Spleen (tissue), 11 donors: ENCODE data around the gene MYH1. TPM values are rescaled to one million over a fixed set of nuclear protein-coding genes. Genes with fewer than 3 reads are reported as not detected.

Experiments used
- DNase-seq: peaks from one replicate; pipeline ENCODE4 v3.0.0-alpha.2; 2020
- H3K27ac ChIP-seq, 8 donors: fragments of 200-600 bp; sonication (generic) in 7 of 8; 1 replicate in 4 of 8; 2 replicates in 4 of 8; pipeline versions ENCODE4 v1.5.0 to v1.8.0; 2016 to 2021; ENCODE audit warnings: inconsistent platforms in 4 of 8, mild to moderate bottlenecking in 4 of 8, moderate library complexity in 1 of 8
- H3K27me3 ChIP-seq, 7 donors: fragments of 200-600 bp; sonication (generic) in 6 of 7; replicated peaks in 1 of 7; 1 replicate in 4 of 7; 2 replicates in 3 of 7; pipeline versions ENCODE4 v1.5.0 to v1.8.0; 2016 to 2021; ENCODE audit warnings: inconsistent platforms in 3 of 7, mild to moderate bottlenecking in 1 of 7
- H3K36me3 ChIP-seq, 6 donors: fragments of 200-600 bp; sonication (generic) in 5 of 6; 1 replicate in 4 of 6; 2 replicates in 2 of 6; pipeline versions ENCODE4 v1.5.0 to v1.8.0; 2016 to 2021; ENCODE audit warnings: inconsistent platforms in 2 of 6
- H3K4me1 ChIP-seq, 6 donors: fragments of 200-600 bp; sonication (generic) in 5 of 6; 1 replicate in 3 of 6; 2 replicates in 3 of 6; pipeline versions ENCODE4 v1.5.0 to v1.8.0; 2016 to 2021; ENCODE audit warnings: inconsistent platforms in 3 of 6
- H3K4me3 ChIP-seq, 8 donors: fragments of 200-600 bp; sonication (generic) in 7 of 8; 1 replicate in 4 of 8; 2 replicates in 4 of 8; pipeline versions ENCODE4 v1.5.0 to v1.8.0; 2016 to 2021; ENCODE audit warnings: inconsistent platforms in 4 of 8, mild to moderate bottlenecking in 4 of 8, moderate library complexity in 2 of 8
- H3K9me3 ChIP-seq, 8 donors: fragments of 200-600 bp; sonication (generic) in 7 of 8; 1 replicate in 4 of 8; 2 replicates in 4 of 8; pipeline versions ENCODE4 v1.5.0 to v1.8.0; 2016 to 2021; ENCODE audit warnings: inconsistent platforms in 4 of 8
- POLR2A ChIP-seq, 3 donors: fragments of 450-650 bp; IDR thresholded peaks; one replicate each; pipeline ENCODE4 v1.5.1; 2017; ENCODE audit warnings: antibody characterized with exemption in 3 of 3, mild to moderate bottlenecking in 1 of 3
- POLR2AphosphoS5 ChIP-seq, 3 donors: sonication (generic); formaldehyde crosslinking; IDR thresholded peaks; one replicate each; pipeline ENCODE4 v1.5.1; 2017; ENCODE audit warnings: antibody characterized with exemption in 3 of 3
- WGBS, 5 donors: extraction: QIAGEN DNeasy Blood & Tissue Kit in 3 of 5; methylation state at CpG; one replicate each; pipeline versions ENCODE4 v1.1.5 to v1.1.7; 2013 to 2018; 5-methylcytosine and 5-hydroxymethylcytosine counted together
- intact Hi-C: fragments of 100-400 bp; cut with DNase I; formaldehyde crosslinking; loops from one replicate; pipeline ENCODE4 v1.15.0; 2023; ENCODE audit warnings: low total_unique reads
- polyA plus RNA-seq, 3 donors: library from polyadenylated mRNA; stranded (reverse); fragments of 200-250 nt; gene quantifications; one replicate each; pipeline ENCODE4 v1.2.1, GENCODE V29; 2013
- total RNA-seq, 7 donors: library from RNA; depleted of rRNA in 3 of 7; stranded (reverse); fragments of >200 nt in 3 of 7; fragmentation: NEBNext Ultra II Directional in 4 of 7; extraction: Animal tissue kit (Norgen Biotek cat#: 25700) in 4 of 7; gene quantifications; one replicate each; pipeline versions ENCODE4 v1.1.0 to v1.2.1, GENCODE V29; 2016 to 2021
- TF ChIP-seq, protein P1 (sequence below), 11 experiments: fragments of 200-600 bp in 7 of 11; fragments of 450-650 bp in 4 of 11; sonication (generic) in 4 of 11; IDR thresholded peaks in 8 of 11; conservative IDR thresholded peaks in 3 of 11; 1 replicate in 7 of 11; 2 replicates in 4 of 11; pipeline versions ENCODE4 v1.4.0 to v1.8.0; 2016 to 2021; ENCODE audit warnings: antibody characterized with exemption in 11 of 11, inconsistent platforms in 4 of 11, mild to moderate bottlenecking in 1 of 11
- donor health status: healthy with polysubstance abuse.
- donor health status: DM: no; HTN: no; CAD: no; lungs with moderate emphysema.
- donor health status: DM: no; HTN: no; CAD: no.
- donor health status: Bipolar disorder and iron deficiency.
- donor health status: healthy.
- donor health status: DM: no; HTN: no; CAD: no.
- donor health status: DM: yes; HTN: yes; CAD: no.

MYH1 gene
- total and polyA plus RNA-seq, 10 donors: 0.03 to 0.09 (median 0.06) TPM; not detected in 7

DNA sequence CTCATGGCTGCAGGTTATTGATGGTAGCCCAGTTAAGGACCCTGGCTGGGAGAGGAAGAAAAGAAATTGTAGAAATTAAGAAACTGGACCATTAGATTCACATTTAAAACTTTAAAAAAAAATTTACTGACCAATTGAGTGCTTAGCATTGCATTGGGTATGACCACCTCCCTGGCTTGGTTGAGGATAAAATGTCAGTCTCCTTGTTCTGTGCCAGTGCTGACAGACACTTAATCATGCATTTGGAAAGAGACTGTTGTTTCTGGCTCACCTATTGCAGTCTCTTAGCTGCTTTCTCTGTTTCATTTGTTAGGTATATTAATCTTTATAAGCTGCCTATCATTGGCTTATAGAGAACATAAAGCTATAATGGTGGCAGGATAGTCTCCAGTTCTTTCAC lies 1.7 kb downstream of the MYH1 start:
- intact Hi-C loops: no loop called here
- TF ChIP-seq, protein P1, sequence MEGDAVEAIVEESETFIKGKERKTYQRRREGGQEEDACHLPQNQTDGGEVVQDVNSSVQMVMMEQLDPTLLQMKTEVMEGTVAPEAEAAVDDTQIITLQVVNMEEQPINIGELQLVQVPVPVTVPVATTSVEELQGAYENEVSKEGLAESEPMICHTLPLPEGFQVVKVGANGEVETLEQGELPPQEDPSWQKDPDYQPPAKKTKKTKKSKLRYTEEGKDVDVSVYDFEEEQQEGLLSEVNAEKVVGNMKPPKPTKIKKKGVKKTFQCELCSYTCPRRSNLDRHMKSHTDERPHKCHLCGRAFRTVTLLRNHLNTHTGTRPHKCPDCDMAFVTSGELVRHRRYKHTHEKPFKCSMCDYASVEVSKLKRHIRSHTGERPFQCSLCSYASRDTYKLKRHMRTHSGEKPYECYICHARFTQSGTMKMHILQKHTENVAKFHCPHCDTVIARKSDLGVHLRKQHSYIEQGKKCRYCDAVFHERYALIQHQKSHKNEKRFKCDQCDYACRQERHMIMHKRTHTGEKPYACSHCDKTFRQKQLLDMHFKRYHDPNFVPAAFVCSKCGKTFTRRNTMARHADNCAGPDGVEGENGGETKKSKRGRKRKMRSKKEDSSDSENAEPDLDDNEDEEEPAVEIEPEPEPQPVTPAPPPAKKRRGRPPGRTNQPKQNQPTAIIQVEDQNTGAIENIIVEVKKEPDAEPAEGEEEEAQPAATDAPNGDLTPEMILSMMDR (IDR thresholded peaks at IDR 0.05 in 8 of 11, conservative IDR thresholded peaks at IDR 0.05 in 3 of 11): no peak
- TF ChIP-seq POLR2AphosphoS5 (IDR thresholded peaks at IDR 0.05) (no peak), POLR2A (IDR thresholded peaks at IDR 0.05) (no peak)
- Histone ChIP-seq H3K36me3 (no peaks in the 10 kb centered on the region), H3K27ac (no peak overlapping the region), H3K4me3 (no peak overlapping the region), H3K4me1 (no peaks in the 10 kb centered on the region), H3K27me3 (no peaks in the 10 kb centered on the region), H3K9me3 (no peaks in the 10 kb centered on the region)
- DNase-seq: no peak

DNA sequence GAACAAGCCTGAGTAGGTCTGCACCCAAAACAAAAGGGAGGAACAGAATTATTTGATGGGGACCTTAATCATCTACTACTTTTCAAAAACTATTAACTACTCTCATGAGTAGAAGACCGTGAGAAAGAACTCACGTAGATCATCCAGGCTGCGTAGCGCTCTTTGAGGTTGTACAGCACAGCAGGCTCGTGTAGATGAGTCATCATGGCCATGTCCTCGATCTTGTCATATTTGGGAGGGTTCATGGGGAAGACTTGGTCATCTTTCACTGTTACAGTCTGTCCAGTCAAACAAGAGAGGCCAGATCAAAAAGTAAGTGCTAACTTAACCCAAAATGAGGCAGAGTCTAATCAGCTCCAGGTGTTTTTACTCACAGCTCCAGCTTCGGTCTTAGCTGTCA lies 2.3 kb downstream of the MYH1 start:
- Histone ChIP-seq H3K36me3 (no peaks in the 10 kb centered on the region), H3K27me3 (no peaks in the 10 kb centered on the region), H3K27ac (no peak overlapping the region), H3K4me1 (no peaks in the 10 kb centered on the region), H3K4me3 (no peak overlapping the region), H3K9me3 (no peaks in the 10 kb centered on the region)
- intact Hi-C loops: no loop called here
- WGBS, 5 donors: 78 to 91% (median 86%) methylated on average over 7 of the region's 7 CpGs
- no peak for DNase-seq
- no peak for TF ChIP-seq POLR2A (IDR thresholded peaks at IDR 0.05)
- TF ChIP-seq, protein P1 (IDR thresholded peaks at IDR 0.05 in 8 of 11, conservative IDR thresholded peaks at IDR 0.05 in 3 of 11): no peak
- TF ChIP-seq POLR2AphosphoS5 (IDR thresholded peaks at IDR 0.05): no peak

DNA sequence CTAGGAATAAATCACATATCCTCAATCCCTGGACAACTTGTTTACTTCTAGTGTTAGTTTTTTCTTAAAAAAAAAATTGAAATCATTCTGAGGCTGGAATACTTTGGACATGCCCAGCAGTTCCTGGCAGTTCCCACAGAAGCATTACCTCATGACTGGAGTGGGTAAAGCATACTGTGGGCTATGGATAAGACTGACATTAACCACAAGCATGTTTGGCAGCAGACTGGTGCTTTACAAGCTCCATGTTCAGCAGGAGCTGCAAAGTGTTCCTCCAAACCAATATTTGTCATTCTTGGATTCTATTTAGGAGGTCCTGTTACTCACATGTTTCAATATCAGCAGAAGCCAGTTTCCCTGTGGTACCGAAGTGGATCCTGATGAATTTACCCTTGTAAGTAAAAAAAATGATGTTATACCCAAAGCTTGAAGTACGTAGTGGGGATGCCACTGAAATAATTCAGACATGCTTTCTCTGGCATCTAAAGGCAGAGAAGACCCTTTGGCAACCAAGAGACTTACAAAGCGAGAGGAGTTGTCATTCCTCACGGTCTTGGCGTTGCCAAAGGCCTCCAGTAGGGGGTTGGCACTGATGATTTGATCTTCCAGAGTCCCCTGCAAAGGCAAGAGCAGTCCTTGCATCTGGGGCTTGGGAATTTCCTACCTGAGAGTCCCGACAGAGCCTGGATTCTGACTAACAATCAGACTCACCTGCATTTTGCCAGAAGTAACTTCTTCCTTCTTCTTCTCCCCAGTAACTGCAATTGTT lies 4.9 kb downstream of the MYH1 start:
- Histone ChIP-seq H3K4me3 (no peak overlapping the region), H3K27ac (no peak overlapping the region), H3K4me1 (no peaks in the 10 kb centered on the region), H3K9me3 (no peaks in the 10 kb centered on the region), H3K36me3 (no peaks in the 10 kb centered on the region), H3K27me3 (no peaks in the 10 kb centered on the region)
- WGBS, 5 donors: 54 to 66% (median 57%) methylated on average over 6 of the region's 6 CpGs
- intact Hi-C loops: no loop called here
- TF ChIP-seq, protein P1 (IDR thresholded peaks at IDR 0.05 in 8 of 11, conservative IDR thresholded peaks at IDR 0.05 in 3 of 11): no peak
- no peak for TF ChIP-seq POLR2AphosphoS5 (IDR thresholded peaks at IDR 0.05)
- no peak for TF ChIP-seq POLR2A (IDR thresholded peaks at IDR 0.05)
- DNase-seq: no peak

DNA sequence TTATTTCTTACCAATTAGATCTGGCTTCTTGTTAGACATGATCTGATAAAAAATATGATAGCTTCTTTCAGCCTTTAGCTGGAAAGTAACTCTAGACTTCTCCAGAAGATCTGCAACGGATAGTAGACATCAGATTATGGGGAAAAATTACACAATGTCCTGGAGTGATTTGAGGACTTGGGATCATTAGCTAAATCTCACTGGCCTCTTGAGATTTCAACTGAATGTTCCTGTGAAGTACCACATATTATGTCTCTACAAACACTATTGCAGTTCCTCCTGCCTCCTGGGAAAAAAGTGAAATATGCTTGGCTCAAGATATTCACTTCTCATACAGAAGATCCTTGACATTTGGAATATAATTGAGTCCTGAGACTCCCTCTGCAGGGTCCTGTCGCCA lies 5.5 kb downstream of the MYH1 start:
- 65 to 87% (median 71%) methylated on average over 2 of the region's 2 CpGs for WGBS, 5 donors
- DNase-seq: no peak
- intact Hi-C loops: no loop called here
- Histone ChIP-seq H3K27me3 (no peaks in the 10 kb centered on the region), H3K4me1 (no peaks in the 10 kb centered on the region), H3K4me3 (no peak overlapping the region), H3K9me3 (no peaks in the 10 kb centered on the region), H3K27ac (no peak overlapping the region), H3K36me3 (no peaks in the 10 kb centered on the region)
- TF ChIP-seq POLR2A (IDR thresholded peaks at IDR 0.05) (no peak), POLR2AphosphoS5 (IDR thresholded peaks at IDR 0.05) (no peak)
- TF ChIP-seq, protein P1 (IDR thresholded peaks at IDR 0.05 in 8 of 11, conservative IDR thresholded peaks at IDR 0.05 in 3 of 11): no peak
